Endometrium (tissue), 2 donors: Measurements from ENCODE around the gene WHRN.

ENCODE experiments used
- FAIRE-seq: peaks from 2 replicates; lab custom pipeline; 2012; peaks lifted over from hg19 to GRCh38; lab: Jason Lieb, UNC
- donor health status: control.
- donor health status: control.

Gene WHRN

DNA sequence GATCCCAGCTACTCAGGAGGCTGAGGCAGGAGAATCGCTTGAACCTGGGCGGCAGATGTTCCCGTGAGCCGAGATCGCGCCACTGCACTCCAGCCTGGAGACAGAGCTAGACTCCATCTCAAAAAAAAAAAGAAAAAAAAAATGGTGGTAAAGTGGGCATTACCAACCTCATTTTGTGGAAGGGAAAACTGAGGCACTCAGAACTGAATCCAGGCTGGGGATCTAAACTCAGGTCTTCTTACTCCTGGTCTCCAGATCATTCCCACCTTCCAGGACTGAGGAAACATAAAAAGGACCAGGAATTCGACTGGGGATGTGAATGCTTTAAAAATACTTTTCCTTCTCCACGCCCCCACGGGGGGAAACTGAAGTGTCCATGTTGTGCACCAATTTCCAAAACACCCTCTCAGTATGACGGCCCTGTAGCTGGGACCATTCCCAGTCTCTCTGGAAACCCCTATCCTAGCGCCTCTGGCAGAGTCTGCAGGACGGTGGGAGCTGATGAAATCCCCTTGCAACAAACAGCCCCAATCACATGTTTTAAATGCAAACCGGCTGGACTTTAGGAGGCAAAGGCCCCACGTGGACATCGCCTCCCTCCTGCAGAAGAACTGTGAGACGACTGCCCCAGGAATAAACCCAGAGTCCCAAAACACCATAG, 108.6 kb downstream of the WHRN start:
- FAIRE-seq, result no peak

DNA sequence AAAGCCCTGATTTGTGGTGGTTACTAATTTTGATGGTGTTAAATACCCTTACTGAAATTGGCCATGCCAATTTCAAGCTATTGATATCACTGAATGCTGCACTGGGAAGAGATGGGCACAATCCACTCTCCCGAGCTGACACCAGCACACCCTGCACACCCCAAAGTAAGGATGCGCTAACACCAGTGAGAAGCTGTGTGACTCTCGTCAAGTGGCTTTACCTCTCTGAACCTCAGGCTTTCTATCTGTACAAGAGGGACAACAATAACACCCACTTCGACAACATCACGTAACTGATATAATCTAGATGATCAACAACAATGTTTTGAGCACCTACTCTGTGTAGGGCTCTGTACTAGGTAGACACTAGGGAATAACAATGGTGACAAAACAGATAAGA, 109.5 kb downstream of the WHRN start:
- no peak for FAIRE-seq

DNA sequence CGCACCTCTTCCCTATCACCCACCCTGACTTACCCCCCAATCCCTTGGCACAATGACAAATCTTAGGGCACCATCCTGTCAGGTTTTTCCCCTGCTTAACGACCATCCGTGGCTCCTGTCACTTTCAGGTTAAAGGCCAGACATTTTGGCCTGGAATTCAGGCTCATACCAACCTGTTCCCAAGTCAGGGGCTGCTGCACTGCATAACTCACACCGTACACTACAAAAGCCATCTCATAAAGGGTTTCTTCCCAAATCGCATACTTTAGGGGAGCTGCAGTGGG, 110.0 kb downstream of the WHRN start:
- FAIRE-seq, result no peak

DNA sequence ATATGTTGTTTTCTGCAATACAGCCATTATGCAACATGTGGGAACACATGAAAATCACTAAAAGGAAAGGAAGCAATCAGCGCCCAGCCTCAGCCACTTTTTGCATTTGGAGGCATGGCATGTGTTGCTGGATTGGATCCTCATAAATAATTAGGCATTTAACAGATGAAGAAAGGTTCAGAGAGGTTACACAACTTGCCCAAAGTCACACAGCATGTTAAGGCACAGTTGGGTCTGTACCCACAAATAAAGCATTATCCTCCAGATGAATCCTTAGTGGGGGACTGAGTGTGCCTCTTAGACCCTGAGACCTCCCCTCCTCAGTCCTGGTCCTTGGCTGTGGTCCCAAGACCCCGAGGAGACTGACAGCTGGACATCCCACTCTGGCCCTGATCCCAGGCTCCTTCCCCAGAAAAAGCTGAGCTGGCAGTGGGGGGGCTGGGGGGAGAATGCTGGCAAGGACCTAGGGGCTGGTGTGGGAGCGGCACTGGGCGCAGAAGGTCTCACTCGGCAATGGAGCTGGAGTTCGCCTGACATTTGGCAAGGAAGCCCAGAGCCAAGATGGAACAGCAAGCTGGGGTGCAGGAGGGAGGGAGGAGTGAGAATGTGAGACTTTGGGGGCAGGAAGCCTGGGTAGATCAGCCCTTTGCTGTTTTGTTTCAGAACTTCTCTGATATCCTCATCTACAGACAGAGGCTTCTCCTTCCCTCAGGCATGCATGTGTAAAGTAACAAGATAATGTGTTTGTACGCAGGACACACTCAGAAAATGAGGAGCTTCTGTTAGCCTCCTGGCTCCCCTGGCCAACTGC, 110.5 kb downstream of the WHRN start:
- FAIRE-seq, result no peak

DNA sequence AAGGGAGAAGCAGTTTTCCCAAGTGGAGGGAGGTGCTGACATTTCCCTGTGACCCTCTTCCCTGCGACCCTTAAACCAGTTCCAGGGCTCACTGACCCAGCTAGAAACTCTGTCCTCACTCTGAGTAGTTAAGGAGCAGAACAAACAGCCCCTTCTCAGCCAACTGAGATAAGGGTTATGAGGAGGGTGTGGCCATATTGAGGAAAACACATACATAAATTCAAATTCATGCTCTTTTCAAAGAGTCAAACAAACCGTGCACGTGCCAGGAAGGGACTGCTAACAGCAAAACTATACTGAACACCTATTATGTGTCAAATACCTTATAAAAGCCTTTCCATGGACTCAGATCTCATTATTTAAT, 112.5 kb downstream of the WHRN start:
- no peak for FAIRE-seq

DNA sequence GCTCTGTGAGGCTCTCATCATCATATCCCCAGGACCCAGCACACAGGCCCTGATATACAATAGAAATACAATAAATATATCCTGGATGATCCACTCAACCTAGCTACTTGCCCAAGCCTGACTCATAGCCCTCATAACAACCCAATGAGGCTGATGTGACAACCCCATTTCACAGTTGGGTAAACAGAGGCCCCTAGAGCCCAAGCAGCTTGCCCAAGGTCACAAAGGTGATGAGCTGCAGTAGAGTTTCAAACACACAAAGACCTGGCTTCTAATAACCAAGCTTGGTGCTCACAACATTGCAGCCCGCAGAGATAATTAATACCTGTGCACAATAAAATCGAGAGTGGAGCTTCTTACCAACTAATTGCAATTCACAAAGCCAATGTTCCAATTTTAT, 114.3 kb downstream of the WHRN start:
- FAIRE-seq, result no peak

DNA sequence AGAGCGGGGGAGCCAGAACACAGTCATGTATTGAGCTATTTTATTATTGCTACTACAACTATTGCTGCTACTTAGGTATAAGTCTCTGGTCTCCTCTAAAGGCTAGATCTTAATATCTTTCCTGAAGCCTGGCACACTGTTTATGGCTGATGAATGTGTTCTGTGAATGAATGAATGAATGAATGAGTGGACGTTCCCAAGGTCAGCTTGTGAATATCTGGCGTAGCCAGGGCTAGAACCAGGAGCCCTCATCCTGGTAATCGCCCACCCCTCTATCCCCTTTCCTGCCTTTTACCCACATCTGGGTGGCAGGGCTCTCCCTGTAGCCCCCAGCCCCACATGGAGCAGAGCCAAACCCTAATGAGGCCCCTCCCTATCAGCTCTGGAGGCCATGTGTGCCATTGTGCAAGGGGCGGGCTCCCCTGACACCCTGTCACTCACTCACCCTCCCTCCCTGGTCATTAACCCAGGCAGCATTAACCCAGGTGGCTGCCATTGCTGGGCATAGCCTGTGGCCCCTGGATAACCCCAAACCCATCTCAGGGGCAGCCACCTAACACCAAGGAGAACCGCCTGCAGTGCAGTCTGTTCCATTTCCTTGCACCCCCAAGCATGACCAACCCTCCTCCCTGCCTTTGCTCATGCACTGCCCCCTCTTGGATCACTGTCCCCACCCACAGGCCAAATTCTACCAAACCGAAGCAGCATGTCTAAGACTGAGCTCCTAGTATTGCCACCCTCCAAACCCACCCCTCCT, 115.5 kb downstream of the WHRN start:
- FAIRE-seq, result no peak

DNA sequence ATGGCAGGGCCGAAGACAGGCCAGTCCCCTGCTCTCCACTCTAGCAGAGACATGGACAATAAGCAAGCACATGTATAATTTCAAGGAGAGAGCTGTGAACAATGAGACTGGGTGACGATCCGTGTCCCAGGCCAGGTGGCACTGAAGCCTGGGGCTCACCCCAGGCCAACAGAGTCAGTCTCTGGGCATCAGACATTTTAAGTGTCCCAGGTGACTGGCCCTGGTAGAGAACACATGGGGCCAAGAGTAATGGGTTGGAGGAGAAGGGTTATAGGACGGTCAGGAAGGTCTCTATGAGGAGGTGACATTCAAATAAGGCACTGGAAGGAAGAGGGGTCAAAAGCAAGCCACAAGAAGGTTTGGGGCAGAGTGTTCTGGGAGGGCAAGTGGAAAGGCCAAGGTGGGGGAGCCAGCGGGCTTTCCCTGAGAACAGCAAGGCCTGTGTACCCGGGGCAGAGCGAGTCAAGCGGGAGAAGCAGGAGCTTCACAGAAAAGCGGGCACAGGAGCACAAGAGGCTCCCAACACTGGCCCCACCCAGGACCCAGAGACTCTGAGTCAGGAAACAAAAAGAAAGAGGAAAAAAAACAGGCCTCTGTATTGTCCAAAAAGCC, 116.4 kb downstream of the WHRN start:
- no peak for FAIRE-seq

DNA sequence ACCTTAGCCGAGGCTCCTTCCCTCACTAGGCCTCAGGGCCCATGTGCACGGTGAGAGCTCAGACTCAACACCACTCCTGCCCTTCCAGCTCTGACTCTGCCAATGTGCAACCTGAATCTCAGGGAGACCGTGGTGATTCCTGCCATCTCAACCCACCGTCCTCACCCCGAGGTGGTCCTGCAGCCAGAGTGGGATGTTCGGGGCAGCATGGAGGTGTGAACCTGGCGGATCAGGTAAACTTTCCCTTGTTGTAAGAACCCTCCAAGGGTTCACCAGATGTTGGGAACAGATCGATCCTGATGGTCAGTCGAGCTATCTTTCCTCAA, 117.0 kb downstream of the WHRN start:
- FAIRE-seq, result no peak

DNA sequence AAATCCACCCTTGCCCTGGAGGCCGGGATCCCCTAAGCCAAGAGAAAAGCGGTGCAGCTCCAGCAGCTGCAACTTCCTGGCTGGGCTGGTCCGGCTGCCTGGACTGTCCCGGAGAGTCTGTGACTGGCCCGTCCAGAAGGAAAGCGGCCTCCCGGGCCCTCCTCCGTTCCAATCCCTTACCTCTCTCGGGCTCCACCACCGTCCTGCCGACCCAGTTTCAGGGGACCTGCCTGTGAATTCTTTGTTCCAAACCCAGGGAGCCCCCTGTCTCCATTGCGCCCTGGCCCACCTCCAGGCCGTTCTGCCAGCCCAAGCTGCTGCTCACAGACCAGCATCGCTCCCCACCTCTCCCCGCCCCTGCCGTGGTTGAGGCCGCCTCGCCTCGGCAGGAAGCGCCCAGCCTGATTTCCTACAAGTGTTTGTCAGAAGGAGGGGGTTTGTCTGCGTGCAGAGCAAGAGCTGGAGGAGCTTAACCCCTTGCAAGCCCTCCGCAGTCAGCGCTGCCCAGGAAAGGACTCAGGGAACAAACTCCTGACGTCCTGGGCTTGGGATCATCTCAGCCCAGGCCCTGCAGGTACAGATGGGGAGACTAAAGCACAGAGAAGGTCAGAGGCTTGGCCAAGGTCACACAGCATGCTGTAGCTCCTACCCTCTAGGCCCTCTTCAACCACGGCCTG, 117.5 kb downstream of the WHRN start, which contains the start of gene AKNA:
TSS of gene AKNA (minus strand) at position 303 of the 677 bp plus-strand sequence. CDS start 6,649 bp downstream, outside the sequence.
- FAIRE-seq, result no peak

DNA sequence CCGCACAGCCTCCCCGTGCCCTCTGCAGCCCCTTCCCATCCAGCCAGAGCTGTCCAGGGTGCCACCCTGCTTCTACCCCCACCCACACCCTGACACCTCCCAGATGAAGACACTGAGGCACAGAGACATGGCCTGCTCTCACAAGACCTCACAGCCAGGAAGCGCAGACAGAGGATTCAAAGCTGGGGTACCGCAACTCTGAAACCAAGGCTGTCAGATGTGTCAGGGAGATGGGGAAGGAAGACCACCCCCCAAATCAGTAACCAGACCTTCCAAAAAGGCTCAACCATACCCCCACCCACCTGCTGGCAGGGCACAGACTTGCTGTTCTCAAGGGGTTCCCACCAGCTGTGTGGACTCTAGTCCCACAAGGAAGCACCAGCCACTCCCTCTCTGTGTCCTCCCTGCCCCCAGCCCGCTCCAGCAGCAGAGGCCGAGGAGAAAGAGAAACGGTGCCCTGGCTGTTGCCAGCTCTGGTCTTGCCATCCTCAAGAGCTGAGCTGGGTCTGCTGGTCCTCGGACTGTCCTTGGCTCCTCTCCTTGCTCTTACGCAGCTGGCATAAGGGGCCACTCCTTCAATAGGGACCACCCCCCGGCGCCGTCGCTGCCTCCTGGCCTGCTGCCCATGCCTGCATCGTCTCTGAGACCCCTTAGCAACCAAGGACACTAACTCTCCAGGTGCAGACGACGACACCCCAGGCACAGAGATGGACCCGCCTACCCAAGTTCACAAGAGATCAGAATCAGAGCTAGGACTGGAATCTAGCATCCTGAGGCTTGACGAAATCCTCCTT, 118.2 kb downstream of the WHRN start:
- FAIRE-seq, result no peak

DNA sequence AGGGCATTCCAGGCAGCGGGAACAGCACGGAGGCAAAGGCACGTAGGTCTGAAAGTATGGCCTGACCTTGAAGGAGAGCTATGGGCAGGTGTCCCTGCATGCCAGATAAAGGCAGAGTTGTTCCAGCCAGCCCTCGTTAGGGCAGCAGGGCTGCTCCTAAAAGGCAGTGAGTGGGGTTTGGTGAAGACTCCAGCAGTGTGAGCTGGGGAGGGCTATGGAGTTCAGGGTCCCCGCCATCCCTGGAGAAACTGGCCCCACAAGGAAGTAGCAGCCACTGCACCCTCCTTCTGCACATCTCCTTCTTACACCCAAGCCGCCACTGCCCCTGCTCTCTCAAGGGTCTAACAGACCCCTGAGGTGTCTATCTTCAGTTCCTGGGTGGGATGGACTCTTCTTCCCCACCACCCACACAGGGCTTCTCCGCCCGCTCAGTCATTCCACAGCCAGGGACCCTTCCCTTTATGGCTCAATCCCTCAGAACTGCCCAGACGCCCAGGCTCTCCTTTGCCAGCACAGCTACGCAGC, 118.8 kb downstream of the WHRN start:
- no peak for FAIRE-seq

DNA sequence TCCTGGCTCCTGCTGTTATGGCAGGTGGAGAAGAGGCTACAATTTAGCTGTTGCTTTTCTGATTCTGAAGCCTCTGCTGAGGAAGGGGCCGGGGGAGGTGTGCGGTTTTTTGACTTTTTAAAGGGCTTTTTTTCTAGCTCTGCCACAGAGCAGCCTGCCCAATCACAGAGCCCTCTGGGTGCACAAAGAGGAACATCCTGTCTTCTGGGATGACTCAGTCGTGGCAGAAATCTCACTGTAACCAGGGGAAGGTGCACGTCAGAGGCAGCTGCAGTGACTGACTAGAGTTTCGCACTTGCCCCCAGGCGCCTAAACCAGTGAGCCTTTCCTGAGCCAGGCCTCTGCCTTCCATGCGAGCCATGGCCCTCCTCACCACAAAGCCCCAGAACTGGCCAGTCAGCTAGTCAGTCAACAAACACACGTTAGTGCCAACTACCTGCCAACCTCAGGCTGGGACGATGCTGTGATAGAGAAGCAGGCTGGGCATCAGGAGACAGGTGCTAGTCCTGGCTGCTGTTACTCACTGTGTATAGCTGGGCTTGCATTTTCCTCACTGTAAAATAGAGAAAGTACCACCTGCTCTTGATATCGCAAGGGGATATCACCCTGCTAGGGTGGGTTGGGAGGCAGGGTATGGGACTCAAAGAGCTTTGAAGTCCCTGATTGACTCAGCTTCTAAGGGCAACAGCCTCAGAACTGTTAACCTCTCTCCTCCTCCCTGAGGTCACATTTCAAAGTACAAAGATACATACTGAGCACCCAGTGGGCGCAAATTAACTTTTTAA, 119.7 kb downstream of the WHRN start:
- FAIRE-seq, result no peak

DNA sequence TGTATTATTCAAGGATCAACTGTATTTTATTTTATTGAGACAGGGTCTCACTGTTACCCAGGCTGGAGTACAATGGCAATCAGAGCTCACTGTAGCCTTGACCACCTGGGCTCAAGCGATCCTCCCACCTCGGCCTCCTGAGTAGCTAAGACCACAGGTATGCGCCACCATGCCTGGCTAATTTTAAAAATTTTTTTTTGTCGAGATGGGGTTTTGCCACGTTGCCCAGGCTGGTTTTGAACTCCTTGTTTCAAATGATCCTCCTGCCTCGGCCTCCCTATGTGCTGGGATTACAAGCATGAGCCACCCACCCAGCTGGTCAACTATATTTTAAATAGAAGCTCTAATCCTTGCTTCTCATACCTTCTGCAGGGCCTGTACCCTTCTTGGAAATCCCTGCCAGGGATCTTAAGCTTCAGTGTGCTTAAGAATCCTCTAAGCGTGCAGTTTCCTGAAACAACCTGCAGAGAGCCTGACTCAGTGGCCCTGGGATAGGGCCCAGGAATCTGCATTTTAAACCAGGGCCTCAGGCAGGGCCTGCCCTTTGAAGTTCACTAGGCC, 120.4 kb downstream of the WHRN start:
- no peak for FAIRE-seq

DNA sequence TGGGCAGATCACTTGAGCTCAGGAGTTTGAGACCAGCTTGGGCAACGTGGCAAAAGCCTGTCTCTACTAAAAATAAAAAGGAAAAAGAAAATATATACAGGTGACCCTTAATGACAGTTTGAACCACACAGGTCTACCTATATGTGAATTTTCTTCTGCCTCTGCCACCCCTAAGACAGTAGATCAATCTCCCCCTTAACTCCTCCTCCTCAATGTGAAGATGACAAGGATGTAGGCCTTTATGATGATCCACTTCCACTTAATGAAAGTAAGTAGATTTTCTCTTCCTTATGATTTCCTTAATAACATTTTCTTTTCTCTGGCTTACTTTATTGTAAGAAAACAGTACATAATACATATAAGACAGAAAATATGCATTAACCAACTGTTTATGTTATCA, 120.9 kb downstream of the WHRN start:
- FAIRE-seq, result no peak

DNA sequence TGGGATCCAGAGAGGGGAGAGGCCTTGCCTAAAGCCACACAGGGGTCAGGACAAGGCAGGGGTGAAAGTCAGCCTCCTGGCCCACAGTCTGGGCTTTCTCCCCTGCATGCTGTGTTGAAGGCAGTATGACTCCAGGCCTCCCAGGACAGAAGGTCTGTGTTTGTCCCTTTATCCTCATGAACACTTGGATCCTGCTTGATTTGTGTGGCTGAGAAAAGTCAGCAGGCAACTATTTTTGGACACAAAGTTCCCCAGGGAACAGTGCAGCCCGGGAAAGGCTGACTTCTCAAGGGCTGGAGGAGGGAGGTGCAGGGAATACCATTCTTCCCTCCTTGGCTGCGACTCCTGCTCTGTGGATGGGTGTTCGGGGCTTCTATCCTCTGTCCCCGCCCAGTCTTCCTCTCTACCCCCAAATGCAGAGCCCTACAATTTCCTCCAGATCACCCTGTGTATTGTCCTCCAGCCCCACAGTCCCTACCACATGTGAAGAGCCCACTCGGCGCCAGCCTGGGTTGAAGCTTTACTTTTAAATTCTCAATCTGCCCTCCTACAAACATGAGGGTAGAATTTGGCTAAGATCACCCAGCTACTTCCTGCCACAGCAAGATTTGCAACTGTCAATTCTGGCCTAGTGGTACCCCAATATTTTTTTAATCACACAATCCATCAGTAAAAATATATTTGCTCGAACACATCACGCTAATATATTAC, 121.6 kb downstream of the WHRN start:
- FAIRE-seq, result no peak

DNA sequence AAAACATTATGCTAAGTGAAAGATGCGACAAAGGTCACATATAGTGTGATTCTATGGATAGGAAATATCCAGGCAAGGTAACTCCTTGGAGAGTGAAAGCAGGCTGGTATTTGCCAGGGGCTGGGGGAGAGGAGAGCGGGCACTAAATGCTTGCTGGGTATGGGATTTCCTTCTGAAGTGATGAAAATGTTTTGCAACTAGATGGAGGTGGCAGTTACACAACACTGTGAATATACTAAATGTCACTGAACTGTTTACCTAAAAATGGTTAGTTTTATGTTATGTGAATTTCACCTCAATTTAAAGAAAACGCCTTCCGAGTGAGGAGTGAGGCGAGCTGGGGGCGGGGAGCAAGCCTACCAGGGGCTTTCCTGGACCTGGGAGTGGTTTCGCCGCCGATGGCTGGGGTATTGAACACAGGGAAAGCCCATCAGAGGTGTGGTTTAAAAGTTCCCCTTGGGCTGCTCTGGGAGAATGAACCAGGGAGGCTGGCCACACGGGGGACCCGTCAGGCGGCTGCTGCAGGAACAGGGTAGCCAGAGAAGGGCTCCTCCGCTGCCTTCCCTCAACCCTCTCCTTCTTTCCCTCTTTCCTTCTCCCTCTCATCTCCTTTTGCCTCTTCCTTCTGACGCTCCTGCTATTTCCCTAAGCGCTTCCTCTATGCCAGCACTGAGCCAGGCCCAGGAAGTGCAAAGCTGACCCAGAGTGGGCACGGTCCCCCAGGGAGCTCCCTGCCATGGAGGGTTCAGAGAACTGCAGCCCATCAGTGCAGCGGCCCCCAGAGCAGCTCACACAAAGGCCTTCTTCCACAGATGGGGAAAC, 122.4 kb downstream of the WHRN start:
- no peak for FAIRE-seq

DNA sequence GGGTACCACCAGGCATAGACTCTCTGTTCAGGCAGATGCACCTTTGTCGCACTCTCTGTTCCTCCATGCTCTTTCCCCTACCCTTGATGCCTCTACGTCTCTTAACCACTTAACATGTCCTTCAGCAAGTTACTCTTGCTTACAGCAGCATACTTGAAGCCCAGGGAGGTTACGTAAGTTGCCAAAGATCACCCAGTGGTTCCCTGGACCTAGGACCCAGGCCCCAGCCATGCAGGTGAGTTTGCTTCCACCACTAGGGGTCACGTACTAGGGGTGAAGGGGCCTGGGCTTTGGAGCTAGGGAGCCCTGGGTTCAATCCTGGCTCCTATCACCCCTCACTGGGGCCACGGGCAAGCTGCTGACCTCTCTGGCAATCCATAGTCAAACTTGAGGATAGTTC, 126.4 kb downstream of the WHRN start:
- FAIRE-seq, result no peak

DNA sequence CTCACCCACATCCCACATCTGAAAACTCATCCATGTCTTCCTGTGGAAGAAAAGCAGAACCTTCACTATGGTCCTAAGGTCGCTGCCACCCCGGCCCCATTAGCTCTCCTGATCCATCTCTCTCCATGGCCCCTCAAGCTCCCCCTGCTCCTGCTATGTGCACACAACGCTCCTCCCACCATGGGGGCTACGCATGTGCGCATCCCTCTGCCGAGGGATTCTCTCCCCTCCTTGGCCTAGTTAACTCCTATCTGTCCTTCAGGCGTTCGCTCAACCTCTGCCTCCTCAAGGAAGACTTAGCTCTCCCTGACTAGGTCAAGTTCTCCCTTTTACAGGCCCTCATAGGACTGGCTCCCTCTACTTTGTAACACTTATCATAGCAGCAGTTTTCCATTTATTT, 127.3 kb downstream of the WHRN start:
- FAIRE-seq, result no peak
